GM06990 (cell line): Measurements from ENCODE around the gene KIF5C.

ENCODE experiments used
- DNase-seq: peaks from one replicate; pipeline ENCODE4 v3.0.0-alpha.2; 2011; ENCODE audit not compliant: insufficient read length; ENCODE audit errors: extremely low read depth
- H3K27me3 ChIP-seq: replicated peaks from 2 replicates; pipeline ENCODE4 v1.6.0; 2011; ENCODE audit warnings: low read length; ENCODE audit not compliant: control insufficient read depth, insufficient read depth
- H3K36me3 ChIP-seq: 2 replicates; pipeline ENCODE4 v1.5.1; 2011; ENCODE audit warnings: low read length; ENCODE audit not compliant: control insufficient read depth, insufficient read depth
- H3K4me3 ChIP-seq: replicated peaks from 2 replicates; pipeline ENCODE4 v1.5.1; 2011; ENCODE audit warnings: low read depth, mild to moderate bottlenecking, control low read depth, low read length
- CTCF ChIP-seq: IDR thresholded peaks from 2 replicates; pipeline ENCODE4 v1.5.1; 2011; ENCODE audit warnings: low read length, control low read depth, mild to moderate bottlenecking, inconsistent platforms; ENCODE audit not compliant: insufficient read depth, poor library complexity, severe bottlenecking

Gene KIF5C

GRCh38 chr2:149020432-149020851 lies 145.4 kb downstream of the KIF5C start:
- no peaks in the 10 kb centered on the region for H3K27me3 ChIP-seq
- H3K36me3 ChIP-seq = no peaks in the 10 kb centered on the region
- DNase-seq = peak; percentile 79
- TF ChIP-seq CTCF = no peak
- no peak overlapping the region for H3K4me3 ChIP-seq

GRCh38 chr2:149021271-149021719 lies 146.3 kb downstream of the KIF5C start:
- H3K27me3 ChIP-seq = no peaks in the 10 kb centered on the region
- H3K36me3 ChIP-seq = no peaks in the 10 kb centered on the region
- peak; percentile 74 for DNase-seq
- TF ChIP-seq CTCF = no peak
- peak overlapping the region; percentile 38 for H3K4me3 ChIP-seq

- peak overlapping the region; percentile 38 for H3K4me3 ChIP-seq
Observed at GRCh38 chr2:149021761-149022160, 146.7 kb downstream of the KIF5C start.

GRCh38 chr2:149023091-149023490 lies 148.1 kb downstream of the KIF5C start:
- no peak overlapping the region for H3K4me3 ChIP-seq
- TF ChIP-seq CTCF = no peak
- no peak for DNase-seq
- H3K27me3 ChIP-seq = no peaks in the 10 kb centered on the region
- no peaks in the 10 kb centered on the region for H3K36me3 ChIP-seq

More at GRCh38 chr2:149021761-149022160, 146.7 kb downstream of the KIF5C start:
- peak; percentile 71 for DNase-seq
- H3K36me3 ChIP-seq = no peaks in the 10 kb centered on the region
- no peaks in the 10 kb centered on the region for H3K27me3 ChIP-seq
- no peak for TF ChIP-seq CTCF

- no peak overlapping the region for H3K4me3 ChIP-seq
- no peak for DNase-seq
- no peak for TF ChIP-seq CTCF
- H3K27me3 ChIP-seq = no peaks in the 10 kb centered on the region
- no peaks in the 10 kb centered on the region for H3K36me3 ChIP-seq
Observed at GRCh38 chr2:149027590-149028250, 152.7 kb downstream of the KIF5C start.
